Esophagus (tissue), 2 donors: ENCODE results near the gene E2F4. TPM values are rescaled to one million over a fixed set of nuclear protein-coding genes. Genes with fewer than 3 reads are reported as not detected.

ENCODE experiments used
- H3K27ac ChIP-seq, 2 donors: one replicate each; pipeline ENCODE4 v1.5.1; 2013; ENCODE audit warnings: low read depth in 2 of 2, mild to moderate bottlenecking in 2 of 2, inconsistent platforms in 1 of 2, low read length in 1 of 2, moderate library complexity in 1 of 2
- H3K27me3 ChIP-seq, 2 donors: one replicate each; pipeline ENCODE4 v1.6.1; 2013; ENCODE audit warnings: low read length in 2 of 2, control low read depth in 1 of 2, mild to moderate bottlenecking in 1 of 2; ENCODE audit not compliant: insufficient read depth in 2 of 2, control insufficient read depth in 1 of 2
- H3K36me3 ChIP-seq, 2 donors: one replicate each; pipeline ENCODE4 v1.6.1; 2013; ENCODE audit warnings: low read length in 1 of 2; ENCODE audit not compliant: control insufficient read depth in 2 of 2, insufficient read depth in 2 of 2
- H3K4me1 ChIP-seq, 2 donors: one replicate each; pipeline ENCODE4 v1.6.1; 2013; ENCODE audit warnings: low read length in 1 of 2; ENCODE audit not compliant: control insufficient read depth in 2 of 2, insufficient read depth in 2 of 2
- H3K4me3 ChIP-seq, 2 donors: one replicate each; pipeline ENCODE4 v1.5.1; 2013; ENCODE audit warnings: low read length in 2 of 2, mild to moderate bottlenecking in 2 of 2, low read depth in 1 of 2, moderate library complexity in 1 of 2
- H3K9me3 ChIP-seq, 2 donors: one replicate each; pipeline ENCODE4 v1.6.1; 2013; ENCODE audit warnings: mild to moderate bottlenecking in 2 of 2, low read depth in 1 of 2, low read length in 1 of 2, moderate library complexity in 1 of 2; ENCODE audit not compliant: control insufficient read depth in 2 of 2, insufficient read depth in 1 of 2
- WGBS, 2 donors: extraction: QIAGEN DNeasy Blood & Tissue Kit; methylation state at CpG; one replicate each; pipeline ENCODE4 v1.1.7; 2013; 5-methylcytosine and 5-hydroxymethylcytosine counted together
- polyA plus RNA-seq, 2 donors: library from polyadenylated mRNA; stranded (reverse); fragments of 200-250 nt; gene quantifications; one replicate each; pipeline ENCODE4 v1.2.3, GENCODE V29; 2013
- donor health status: healthy with polysubstance abuse.
- donor health status: Bipolar disorder and iron deficiency.

Gene E2F4
- polyA plus RNA-seq, 2 donors = 49.1 to 53.0 TPM

- Histone ChIP-seq H3K4me3 (no peak overlapping the region), H3K36me3 (peaks cover 6 to 64% of the 10 kb centered on the region in 2 donors), H3K27ac (no peak overlapping the region), H3K9me3 (no peaks in the 10 kb centered on the region), H3K27me3 (no peaks in the 10 kb centered on the region), H3K4me1 (peaks cover 7 to 23% of the 10 kb centered on the region in 2 donors)
- 68 to 71% methylated on average over 6 of the region's 6 CpGs for WGBS, 2 donors
Observed at GRCh38 chr16:67197704-67198103, 5.7 kb downstream of the E2F4 start.

DNA sequence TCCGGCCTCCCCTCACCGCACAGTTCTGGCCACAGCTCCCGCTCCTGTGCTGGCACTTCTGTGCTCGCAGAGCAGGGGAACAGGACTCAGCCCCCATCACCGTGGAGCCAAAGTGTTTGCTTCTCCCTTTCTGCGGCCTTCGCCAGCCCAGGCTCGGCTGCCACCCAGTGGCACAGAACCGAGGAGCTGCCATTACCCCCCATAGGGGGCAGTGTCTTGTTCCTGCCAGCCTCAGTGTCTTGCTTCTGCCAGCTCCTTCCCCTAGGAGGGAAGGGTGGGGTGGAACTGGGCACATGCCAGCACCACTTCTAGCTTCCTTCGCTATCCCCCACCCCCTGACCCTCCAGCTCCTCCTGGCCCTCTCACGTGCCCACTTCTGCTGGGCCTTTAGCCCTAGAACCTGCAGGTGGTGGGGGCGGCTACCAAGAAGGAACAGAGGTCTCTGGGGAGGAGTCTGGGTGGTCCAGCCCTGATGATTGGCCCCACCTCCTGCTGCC lies 6.3 kb downstream of the E2F4 start:
- Histone ChIP-seq H3K27me3 (no peaks in the 10 kb centered on the region), H3K4me3 (no peak overlapping the region), H3K9me3 (no peaks in the 10 kb centered on the region), H3K4me1 (peaks cover 2 to 19% of the 10 kb centered on the region in 2 donors), H3K27ac (peak overlapping the region; percentile 50 to 93), H3K36me3 (peaks cover 12 to 70% of the 10 kb centered on the region in 2 donors)
- WGBS, 2 donors = 37 to 42% methylated on average over 12 of the region's 12 CpGs

- H3K36me3 ChIP-seq = peaks cover 13 to 72% of the 10 kb centered on the region in 2 donors
- H3K27ac ChIP-seq = peak within 1 kb of the TSS; percentile 50 to 93
- no peaks in the 10 kb centered on the region for H3K9me3 ChIP-seq
- H3K4me1 ChIP-seq = peaks cover 0 to 15% of the 10 kb centered on the region in 2 donors
- H3K4me3 ChIP-seq = peak within 1 kb of the TSS; percentile 49 to 64
- H3K27me3 ChIP-seq = no peaks in the 10 kb centered on the region
- 36 to 40% methylated on average over 43 to 61 of the region's 61 CpGs for WGBS, 2 donors
Observed at GRCh38 chr16:67199011-67199807, 7.3 kb downstream of the E2F4 start, which contains the start of gene ELMO3. Gene ELMO3 (plus strand): TSS chr16:67199131. CDS start chr16:67199327, 196 bp downstream.

DNA sequence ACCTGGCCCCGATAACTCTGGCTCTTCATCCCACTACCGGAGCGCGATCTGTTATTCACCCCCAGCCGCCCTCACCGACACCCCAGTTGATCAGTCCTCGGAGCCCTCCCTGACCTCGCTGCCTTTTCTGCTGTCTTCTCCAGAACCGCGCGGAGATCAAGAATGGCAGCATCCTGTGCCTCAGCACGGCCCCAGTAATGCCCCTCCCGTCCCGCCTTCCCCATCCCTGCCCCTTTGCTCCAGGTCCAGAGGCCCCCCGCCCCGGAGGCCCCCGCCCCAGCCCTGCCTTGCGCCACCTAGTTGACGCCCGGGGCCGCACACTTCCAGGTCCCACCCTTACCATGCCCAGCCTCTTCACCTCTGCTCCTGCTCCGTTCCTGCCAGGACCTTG lies 7.8 kb downstream of the E2F4 start:
- Histone ChIP-seq H3K27ac (peak overlapping the region; percentile 15 to 34), H3K9me3 (no peaks in the 10 kb centered on the region), H3K27me3 (no peaks in the 10 kb centered on the region), H3K4me1 (peaks cover 0 to 15% of the 10 kb centered on the region in 2 donors), H3K36me3 (peaks cover 13 to 69% of the 10 kb centered on the region in 2 donors), H3K4me3 (peak overlapping the region; percentile 49 to 64)
- 30 to 43% methylated on average over 22 of the region's 22 CpGs for WGBS, 2 donors

GRCh38 chr16:67200491-67200890 lies 8.5 kb downstream of the E2F4 start:
- Histone ChIP-seq H3K36me3 (peaks cover 13 to 64% of the 10 kb centered on the region in 2 donors), H3K9me3 (no peaks in the 10 kb centered on the region), H3K4me1 (peaks cover 0 to 15% of the 10 kb centered on the region in 2 donors), H3K27me3 (no peaks in the 10 kb centered on the region), H3K27ac (no peak overlapping the region), H3K4me3 (no peak overlapping the region)
- 89 to 91% methylated on average over 8 of the region's 8 CpGs for WGBS, 2 donors

DNA sequence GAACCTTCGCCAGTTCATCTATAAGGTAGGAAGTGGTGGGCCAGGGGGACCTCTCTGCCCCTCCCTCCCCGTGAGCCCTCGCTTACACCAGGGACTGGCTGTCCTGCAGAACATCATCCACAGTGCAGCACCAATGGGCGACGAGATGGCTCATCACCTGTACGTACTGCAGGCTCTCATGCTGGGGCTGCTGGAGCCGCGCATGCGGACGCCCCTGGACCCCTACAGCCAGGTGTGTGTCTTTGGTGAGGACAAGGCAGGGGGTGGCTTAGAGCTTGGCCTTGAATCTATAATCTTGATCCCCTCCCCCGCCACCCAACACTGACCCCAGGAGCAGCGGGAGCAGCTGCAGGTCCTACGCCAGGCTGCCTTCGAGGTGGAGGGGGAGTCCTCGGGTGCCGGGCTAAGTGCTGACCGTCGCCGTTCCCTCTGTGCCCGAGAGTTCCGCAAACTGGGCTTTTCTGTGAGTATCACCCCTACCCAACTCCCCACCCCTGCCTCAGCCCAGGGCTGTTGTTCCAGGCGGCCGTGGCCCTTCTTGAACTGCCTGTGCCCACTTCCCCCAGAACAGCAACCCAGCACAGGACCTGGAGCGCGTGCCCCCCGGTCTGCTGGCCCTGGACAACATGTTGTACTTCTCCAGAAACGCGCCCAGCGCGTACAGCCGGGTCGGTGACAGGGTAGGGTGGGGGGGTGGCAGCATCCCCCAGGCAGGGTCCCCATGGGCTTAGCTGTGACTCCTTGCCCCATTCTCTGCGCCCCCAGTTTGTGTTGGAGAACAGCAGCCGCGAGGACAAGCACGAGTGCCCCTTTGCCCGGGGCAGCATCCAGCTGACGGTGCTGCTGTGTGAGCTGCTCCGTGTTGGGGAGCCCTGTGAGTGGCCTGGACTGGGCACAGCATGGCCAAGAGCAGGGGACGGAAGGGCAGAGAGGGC lies 9.7 kb downstream of the E2F4 start:
- peaks cover 0 to 15% of the 10 kb centered on the region in 2 donors for H3K4me1 ChIP-seq
- H3K4me3 ChIP-seq = no peak overlapping the region
- H3K9me3 ChIP-seq = no peaks in the 10 kb centered on the region
- WGBS, 2 donors = 93% methylated on average over 39 to 40 of the region's 40 CpGs
- no peak overlapping the region for H3K27ac ChIP-seq
- no peaks in the 10 kb centered on the region for H3K27me3 ChIP-seq
- peaks cover 13 to 55% of the 10 kb centered on the region in 2 donors for H3K36me3 ChIP-seq

GRCh38 chr16:67202426-67202825 lies 10.5 kb downstream of the E2F4 start:
- Histone ChIP-seq H3K4me3 (no peak overlapping the region), H3K36me3 (peaks cover 13 to 47% of the 10 kb centered on the region in 2 donors), H3K27ac (no peak overlapping the region), H3K9me3 (no peaks in the 10 kb centered on the region), H3K27me3 (no peaks in the 10 kb centered on the region), H3K4me1 (peaks cover 0 to 19% of the 10 kb centered on the region in 2 donors)
- WGBS, 2 donors = 90 to 94% methylated on average over 12 of the region's 12 CpGs

- WGBS, 2 donors = 88 to 91% methylated on average over 23 of the region's 23 CpGs
- H3K36me3 ChIP-seq = peaks cover 13 to 41% of the 10 kb centered on the region in 2 donors
- no peak overlapping the region for H3K27ac ChIP-seq
Observed at GRCh38 chr16:67202956-67203493, 11.1 kb downstream of the E2F4 start.

DNA sequence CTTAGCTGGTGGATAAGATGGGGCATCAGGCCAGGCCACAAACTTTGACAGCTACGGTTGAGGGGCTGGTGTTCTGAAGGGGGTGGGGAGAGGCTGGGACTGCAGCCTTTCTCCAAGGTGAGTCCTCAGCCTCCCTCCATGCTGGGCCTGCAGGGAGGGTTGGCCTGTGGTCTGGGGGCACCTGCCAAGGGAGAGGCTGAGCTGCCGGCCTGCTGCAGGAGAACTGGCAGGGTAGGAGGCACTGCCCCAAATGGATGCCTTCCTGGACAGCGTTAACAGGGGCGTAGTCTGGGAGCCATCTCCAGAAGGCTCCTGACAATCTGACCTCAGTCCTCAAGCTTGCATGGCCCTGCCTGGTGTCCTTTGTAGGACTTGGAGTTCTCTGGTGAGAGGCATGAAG lies 12.1 kb downstream of the E2F4 start:
- peaks cover 13 to 40% of the 10 kb centered on the region in 2 donors for H3K36me3 ChIP-seq
- 69 to 75% methylated on average over 4 of the region's 4 CpGs for WGBS, 2 donors

More at GRCh38 chr16:67202956-67203493, 11.1 kb downstream of the E2F4 start:
- no peak overlapping the region for H3K4me3 ChIP-seq
- H3K4me1 ChIP-seq = peaks cover 0 to 24% of the 10 kb centered on the region in 2 donors
- H3K9me3 ChIP-seq = no peaks in the 10 kb centered on the region
- no peaks in the 10 kb centered on the region for H3K27me3 ChIP-seq

More for the DNA sequence above, 12.1 kb downstream of the E2F4 start:
- no peaks in the 10 kb centered on the region for H3K9me3 ChIP-seq
- H3K27me3 ChIP-seq = no peaks in the 10 kb centered on the region
- no peak overlapping the region for H3K4me3 ChIP-seq
- H3K4me1 ChIP-seq = peaks cover 0 to 19% of the 10 kb centered on the region in 2 donors
- no peak overlapping the region for H3K27ac ChIP-seq
